Trophoblast cell (in vitro differentiated cells and primary cell): Measurements from ENCODE around the gene HPD.

Source experiments
- DNase-seq, 2 donors: peaks; one replicate each; pipeline ENCODE4 v3.0.0-alpha.2; 2016
- H2AFZ ChIP-seq: 2 replicates; pipeline ENCODE4 v1.6.1; 2013; ENCODE audit warnings: low read length, moderate library complexity, mild to moderate bottlenecking; ENCODE audit not compliant: insufficient read depth, poor library complexity
- H2AK5ac ChIP-seq: 2 replicates; pipeline ENCODE4 v1.6.1; 2013; ENCODE audit warnings: mild to moderate bottlenecking, low read length
- H2BK120ac ChIP-seq: 2 replicates; pipeline ENCODE4 v1.6.1; 2013; ENCODE audit warnings: low read length, mild to moderate bottlenecking, moderate library complexity; ENCODE audit not compliant: insufficient read depth, poor library complexity
- H2BK12ac ChIP-seq: 2 replicates; pipeline ENCODE4 v1.6.1; 2013; ENCODE audit warnings: mild to moderate bottlenecking, low read length, moderate library complexity
- H2BK5ac ChIP-seq: 2 replicates; pipeline ENCODE4 v1.6.1; 2013; ENCODE audit warnings: low read length, low read depth, moderate library complexity, mild to moderate bottlenecking; ENCODE audit not compliant: poor library complexity
- H3K14ac ChIP-seq: 2 replicates; pipeline ENCODE4 v1.6.1; 2013; ENCODE audit warnings: mild to moderate bottlenecking, low read length
- H3K18ac ChIP-seq: 2 replicates; pipeline ENCODE4 v1.6.1; 2013; ENCODE audit warnings: mild to moderate bottlenecking, low read length
- H3K23ac ChIP-seq: 2 replicates; pipeline ENCODE4 v1.6.1; 2013; ENCODE audit warnings: low read length
- H3K27ac ChIP-seq: 2 replicates; pipeline ENCODE4 v1.5.1; 2013; ENCODE audit warnings: low read depth, mild to moderate bottlenecking, inconsistent platforms, low read length, moderate library complexity
- H3K27me3 ChIP-seq: 2 replicates; pipeline ENCODE4 v1.6.1; 2013; ENCODE audit warnings: inconsistent platforms, mild to moderate bottlenecking, low read length, moderate library complexity; ENCODE audit not compliant: insufficient read depth
- H3K36me3 ChIP-seq, 2 experiments: 1 replicate in 1 of 2; 2 replicates in 1 of 2; pipeline ENCODE4 v1.6.1; 2013; ENCODE audit warnings: low read length in 2 of 2, mild to moderate bottlenecking in 2 of 2, moderate library complexity in 1 of 2; ENCODE audit not compliant: insufficient read depth in 2 of 2, control insufficient read depth in 1 of 2
- H3K4ac ChIP-seq: 2 replicates; pipeline ENCODE4 v1.6.1; 2013; ENCODE audit warnings: low read depth, mild to moderate bottlenecking, low read length, moderate library complexity
- H3K4me1 ChIP-seq, 2 experiments: 1 replicate in 1 of 2; 2 replicates in 1 of 2; pipeline ENCODE4 v1.6.1; 2013; ENCODE audit warnings: low read length in 2 of 2, mild to moderate bottlenecking in 2 of 2, moderate library complexity in 1 of 2; ENCODE audit not compliant: insufficient read depth in 2 of 2, control insufficient read depth in 1 of 2
- H3K4me2 ChIP-seq: 2 replicates; pipeline ENCODE4 v1.6.1; 2013; ENCODE audit warnings: inconsistent platforms, mild to moderate bottlenecking, low read length, moderate library complexity
- H3K4me3 ChIP-seq: 2 replicates; pipeline ENCODE4 v1.5.1; 2013; ENCODE audit warnings: mild to moderate bottlenecking, low read depth, low read length, inconsistent platforms
- H3K79me1 ChIP-seq: one replicate; pipeline ENCODE4 v1.6.1; 2013; ENCODE audit warnings: low read length
- H3K79me2 ChIP-seq: 2 replicates; pipeline ENCODE4 v1.6.1; 2013; ENCODE audit warnings: low read length, mild to moderate bottlenecking; ENCODE audit not compliant: control insufficient read depth, insufficient read depth, poor library complexity
- H3K9ac ChIP-seq: 2 replicates; pipeline ENCODE4 v1.6.1; 2013; ENCODE audit warnings: mild to moderate bottlenecking, low read length
- H3K9me3 ChIP-seq: 2 replicates; pipeline ENCODE4 v1.6.1; 2013; ENCODE audit warnings: low read depth, mild to moderate bottlenecking, control low read depth, inconsistent platforms, low read length; ENCODE audit not compliant: insufficient read depth
- H4K12ac ChIP-seq: 2 replicates; pipeline ENCODE4 v1.6.1; 2013; ENCODE audit warnings: low read depth, mild to moderate bottlenecking, low read length, moderate library complexity
- H4K8ac ChIP-seq: 2 replicates; pipeline ENCODE4 v1.6.1; 2013; ENCODE audit warnings: low read depth, mild to moderate bottlenecking, low read length, moderate library complexity
- H4K91ac ChIP-seq: one replicate; pipeline ENCODE4 v1.6.1; 2013; ENCODE audit warnings: low read depth, mild to moderate bottlenecking, low read length, moderate library complexity
- WGBS: extraction: QIAGEN DNeasy Blood & Tissue Kit; methylation state at CpG from one replicate; pipeline ENCODE4 v1.1.7; 2013; ENCODE audit warnings: missing lambda C conversion rate; ENCODE audit not compliant: insufficient read length, insufficient coverage; ENCODE audit errors: extremely low coverage; 5-methylcytosine and 5-hydroxymethylcytosine counted together

Gene HPD

GRCh38 chr12:121812320-121812871 is 46.3 kb downstream of the HPD start:
- peaks cover 61 to 71% of the 10 kb centered on the region in 2 experiments for H3K36me3 ChIP-seq
- peak in 1 of 2 donors; percentile 70 for DNase-seq
- H3K79me1 ChIP-seq: no peaks in the 10 kb centered on the region
- H3K4me1 ChIP-seq: peaks cover 13 to 17% of the 10 kb centered on the region in 2 experiments
- H3K79me2 ChIP-seq: peaks cover 2% of the 10 kb centered on the region
- no peak overlapping the region for H2AFZ ChIP-seq
- H3K27ac ChIP-seq: no peak overlapping the region
- no peak overlapping the region for H4K8ac ChIP-seq
- no peak overlapping the region for H2BK120ac ChIP-seq
- no CpG with 5 or more reads among the region's 26 CpGs for WGBS
- no peaks in the 10 kb centered on the region for H3K27me3 ChIP-seq
- H3K9ac ChIP-seq: peak overlapping the region; percentile 30
- H2BK5ac ChIP-seq: no peak overlapping the region
- no peak overlapping the region for H2AK5ac ChIP-seq
- H4K12ac ChIP-seq: no peak overlapping the region
- no peaks in the 10 kb centered on the region for H3K9me3 ChIP-seq
- no peak overlapping the region for H2BK12ac ChIP-seq
- H3K23ac ChIP-seq: no peak overlapping the region
- H3K18ac ChIP-seq: no peak overlapping the region
- H3K4me3 ChIP-seq: peak overlapping the region; percentile 60
- no peak overlapping the region for H3K14ac ChIP-seq
- H3K4ac ChIP-seq: no peak overlapping the region
- no peak overlapping the region for H4K91ac ChIP-seq
- peak overlapping the region; percentile 79 for H3K4me2 ChIP-seq

GRCh38 chr12:121811434-121812319 is 47.0 kb downstream of the HPD start:
- Histone ChIP-seq H3K4me1 (peaks cover 13 to 19% of the 10 kb centered on the region in 2 experiments), H3K9ac (peak overlapping the region; percentile 30), H3K4ac (no peak overlapping the region), H3K23ac (no peak overlapping the region), H3K4me2 (peak overlapping the region; percentile 79), H3K14ac (no peak overlapping the region), H3K27ac (peak overlapping the region; percentile 19), H3K4me3 (peak overlapping the region; percentile 60), H3K9me3 (no peaks in the 10 kb centered on the region), H3K36me3 (peaks cover 59 to 64% of the 10 kb centered on the region in 2 experiments), H4K91ac (no peak overlapping the region), H2BK12ac (no peak overlapping the region), H2BK5ac (no peak overlapping the region), H3K18ac (peak overlapping the region; percentile 31), H2AK5ac (no peak overlapping the region), H3K79me2 (peaks cover 2% of the 10 kb centered on the region), H3K27me3 (no peaks in the 10 kb centered on the region), H3K79me1 (no peaks in the 10 kb centered on the region), H2AFZ (no peak overlapping the region), H4K12ac (no peak overlapping the region), H2BK120ac (no peak overlapping the region), H4K8ac (no peak overlapping the region)
- no CpG with 5 or more reads among the region's 46 CpGs for WGBS
- peak; percentile 75 to 86 for DNase-seq

GRCh38 chr12:121810833-121811433 is 47.7 kb downstream of the HPD start:
- Histone ChIP-seq H3K9me3 (no peaks in the 10 kb centered on the region), H3K4me2 (peak overlapping the region; percentile 79), H3K27me3 (no peaks in the 10 kb centered on the region), H3K4me3 (no peak overlapping the region), H2BK5ac (no peak overlapping the region), H3K9ac (no peak overlapping the region), H4K8ac (no peak overlapping the region), H2BK12ac (no peak overlapping the region), H2AK5ac (no peak overlapping the region), H3K79me1 (no peaks in the 10 kb centered on the region), H2AFZ (no peak overlapping the region), H3K23ac (no peak overlapping the region), H3K14ac (no peak overlapping the region), H3K4me1 (peaks cover 18 to 25% of the 10 kb centered on the region in 2 experiments), H2BK120ac (no peak overlapping the region), H3K4ac (no peak overlapping the region), H3K36me3 (peaks cover 59% of the 10 kb centered on the region in 2 experiments), H3K79me2 (peaks cover 2% of the 10 kb centered on the region), H3K27ac (no peak overlapping the region), H4K12ac (no peak overlapping the region), H4K91ac (no peak overlapping the region), H3K18ac (no peak overlapping the region)
- no CpG with 5 or more reads among the region's 6 CpGs for WGBS
- no peak for DNase-seq

GRCh38 chr12:121810234-121810817 is 48.3 kb downstream of the HPD start:
- Histone ChIP-seq H3K4me3 (no peak overlapping the region), H2AK5ac (no peak overlapping the region), H2BK12ac (no peak overlapping the region), H3K79me2 (peaks cover 5% of the 10 kb centered on the region), H2BK5ac (no peak overlapping the region), H3K9ac (no peak overlapping the region), H4K8ac (no peak overlapping the region), H2AFZ (no peak overlapping the region), H2BK120ac (no peak overlapping the region), H3K79me1 (peaks cover under 1% of the 10 kb centered on the region), H3K4ac (peak overlapping the region; percentile 23), H4K91ac (no peak overlapping the region), H3K27me3 (no peaks in the 10 kb centered on the region), H3K18ac (no peak overlapping the region), H3K14ac (no peak overlapping the region), H3K9me3 (no peaks in the 10 kb centered on the region), H3K27ac (no peak overlapping the region), H3K4me1 (peaks cover 21 to 28% of the 10 kb centered on the region in 2 experiments), H4K12ac (no peak overlapping the region), H3K23ac (no peak overlapping the region), H3K4me2 (no peak overlapping the region), H3K36me3 (peaks cover 58 to 59% of the 10 kb centered on the region in 2 experiments)
- no peak for DNase-seq
- no CpG with 5 or more reads among the region's 33 CpGs for WGBS
